Glomerular visceral epithelial cell (primary cell): ENCODE results near the gene LCN2.
A peak's percentile ranks its signal among the peaks of the same experiment; 100 is the strongest.
"Not testable (repeated sequence)": the region's sequence is repeated elsewhere in the genome, so short reads cannot be mapped to it uniquely, and the experiment has no call there.

Experiments
- DNase-seq: peaks from one replicate; pipeline ENCODE4 v3.0.0-alpha.2; 2016; ENCODE audit errors: extremely low spot score

The LCN2 gene

GRCh38 chr9:128149001-128149701, at the start of gene LCN2:
Gene LCN2, plus strand, starts transcription at chr9:128149453. Its CDS starts 73 bp downstream, at chr9:128149526.
- DNase-seq, result peak; percentile 82

GRCh38 chr9:128099932-128100491, 49.2 kb upstream of the LCN2 start:
- DNase-seq, result no peak

- no peak for DNase-seq
Measured at GRCh38 chr9:128100581-128100980, 48.7 kb upstream of the LCN2 start.

GRCh38 chr9:128101231-128101661, 48.0 kb upstream of the LCN2 start:
- peak; percentile 48 for DNase-seq

DNA sequence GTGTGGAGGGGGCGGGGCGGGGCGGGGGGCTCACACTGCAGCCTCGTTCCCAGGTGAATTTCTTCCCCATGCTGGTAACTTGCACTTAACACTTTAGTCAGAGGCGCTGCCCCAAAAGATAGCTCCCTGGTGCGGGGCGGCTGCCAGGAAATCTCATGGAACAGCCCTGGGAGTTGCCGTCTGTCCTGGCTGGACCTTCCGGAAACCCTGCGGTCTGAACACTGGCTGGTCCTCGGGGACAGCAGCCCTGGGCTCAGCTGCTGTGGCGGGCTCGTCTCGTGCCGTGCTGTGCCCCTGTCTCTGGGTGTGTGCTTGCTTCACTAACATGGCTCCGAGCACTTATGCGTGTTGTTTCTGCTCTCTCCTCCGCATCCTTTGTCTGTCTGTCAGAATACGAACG, 47.6 kb upstream of the LCN2 start:
- no peak for DNase-seq

GRCh38 chr9:128102196-128102595, 47.1 kb upstream of the LCN2 start:
- no peak for DNase-seq

DNA sequence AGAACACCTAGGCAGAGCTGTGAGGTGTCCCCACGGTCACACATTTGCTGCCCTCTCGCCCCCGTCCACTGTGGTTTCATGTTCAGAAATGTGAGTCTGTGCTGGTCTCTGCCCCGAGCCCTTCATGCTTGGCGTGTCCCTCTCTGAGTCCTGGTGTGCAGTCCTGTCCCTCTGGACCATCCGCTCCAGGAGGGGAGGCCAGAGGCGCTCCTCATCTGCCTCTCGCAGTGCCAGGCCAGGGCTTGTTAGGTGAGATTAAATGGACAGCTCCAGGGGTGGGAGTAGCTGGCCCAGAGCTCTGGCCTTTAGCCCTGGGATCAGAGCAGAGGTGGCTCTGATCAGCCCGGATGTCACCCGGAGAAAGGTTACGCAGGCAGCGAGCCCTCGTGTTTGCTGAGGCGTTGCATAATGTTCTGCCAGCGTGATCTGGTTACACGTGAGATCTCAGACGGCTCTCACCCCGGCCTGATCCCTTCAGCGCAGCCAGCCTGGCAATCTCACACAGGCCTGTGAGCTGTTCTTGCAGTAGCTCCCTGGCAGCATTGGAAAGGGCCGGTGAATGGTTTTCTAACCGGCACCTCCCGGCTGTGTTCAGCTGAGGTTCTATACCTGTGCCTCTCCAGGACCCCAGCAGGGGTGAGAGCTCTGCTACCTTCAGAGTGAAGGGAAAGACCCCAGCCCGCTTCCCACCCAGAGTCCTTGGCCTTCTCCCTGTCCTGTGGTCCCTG, 46.2 kb upstream of the LCN2 start:
- DNase-seq, result no peak

DNA sequence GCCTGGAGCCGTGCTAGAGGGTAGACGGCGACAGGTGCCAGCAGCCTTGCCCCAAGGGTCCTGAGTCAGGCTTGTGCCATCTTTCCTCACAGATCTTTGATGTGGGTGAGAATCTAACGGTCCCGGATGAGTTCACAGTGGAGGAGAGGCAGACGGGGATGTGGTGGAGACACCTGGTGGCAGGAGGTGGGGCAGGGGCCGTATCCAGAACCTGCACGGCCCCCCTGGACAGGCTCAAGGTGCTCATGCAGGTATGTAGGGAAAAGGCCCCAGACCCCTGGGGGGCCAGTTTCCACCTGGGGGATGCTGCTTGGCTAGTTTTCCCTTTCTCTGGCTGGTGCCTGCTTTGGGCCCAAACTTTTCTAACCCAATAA, 45.7 kb upstream of the LCN2 start:
- DNase-seq, result no peak

DNA sequence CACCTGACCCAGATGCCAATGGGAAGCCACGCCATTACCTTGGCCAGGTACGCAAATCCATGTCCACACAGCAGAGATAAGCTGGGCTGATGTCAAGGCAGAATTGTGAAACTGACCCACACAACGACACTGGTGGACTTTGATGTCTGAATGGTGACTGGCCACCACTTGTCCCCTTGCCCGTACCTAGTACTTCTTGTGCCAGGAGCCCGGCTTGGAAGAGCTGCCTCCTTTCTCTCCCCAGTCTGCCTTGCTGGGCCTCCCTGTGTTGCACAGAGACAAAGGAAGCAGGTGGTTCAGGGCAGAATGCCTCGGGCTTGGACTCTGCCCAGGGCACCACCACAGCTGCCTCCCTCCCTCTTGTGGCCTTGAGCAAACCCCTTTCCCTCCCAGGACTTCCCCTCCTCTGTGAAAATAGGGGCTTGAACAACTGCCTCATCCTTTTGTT, 45.1 kb upstream of the LCN2 start:
- peak; percentile 35 for DNase-seq

DNA sequence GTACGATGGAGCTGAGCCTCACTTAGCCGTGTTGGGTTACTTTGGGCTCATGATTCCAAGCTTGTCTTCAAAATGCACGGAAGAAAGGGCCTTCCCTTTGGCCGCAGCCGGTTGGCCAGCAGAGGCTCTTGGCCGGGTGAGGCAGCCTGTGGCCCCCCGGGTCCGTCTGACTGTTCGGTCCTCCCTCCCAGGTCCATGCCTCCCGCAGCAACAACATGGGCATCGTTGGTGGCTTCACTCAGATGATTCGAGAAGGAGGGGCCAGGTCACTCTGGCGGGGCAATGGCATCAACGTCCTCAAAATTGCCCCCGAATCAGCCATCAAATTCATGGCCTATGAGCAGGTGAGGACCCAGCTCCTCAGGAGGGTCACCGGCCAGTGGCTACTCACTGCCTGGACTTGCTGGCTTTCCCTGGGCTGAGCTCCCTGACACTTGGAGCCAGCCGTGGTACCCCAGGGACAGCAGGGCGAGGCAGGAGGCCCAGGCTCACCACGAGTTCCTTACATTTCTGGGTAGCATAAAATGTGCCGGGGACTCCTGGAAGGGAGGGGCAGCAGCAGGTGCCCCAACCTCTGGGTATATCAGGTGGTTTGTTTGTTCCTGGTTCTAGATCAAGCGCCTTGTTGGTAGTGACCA, 43.6 kb upstream of the LCN2 start:
- DNase-seq, result no peak

GRCh38 chr9:128106181-128106939, 42.9 kb upstream of the LCN2 start:
- no peak for DNase-seq

DNA sequence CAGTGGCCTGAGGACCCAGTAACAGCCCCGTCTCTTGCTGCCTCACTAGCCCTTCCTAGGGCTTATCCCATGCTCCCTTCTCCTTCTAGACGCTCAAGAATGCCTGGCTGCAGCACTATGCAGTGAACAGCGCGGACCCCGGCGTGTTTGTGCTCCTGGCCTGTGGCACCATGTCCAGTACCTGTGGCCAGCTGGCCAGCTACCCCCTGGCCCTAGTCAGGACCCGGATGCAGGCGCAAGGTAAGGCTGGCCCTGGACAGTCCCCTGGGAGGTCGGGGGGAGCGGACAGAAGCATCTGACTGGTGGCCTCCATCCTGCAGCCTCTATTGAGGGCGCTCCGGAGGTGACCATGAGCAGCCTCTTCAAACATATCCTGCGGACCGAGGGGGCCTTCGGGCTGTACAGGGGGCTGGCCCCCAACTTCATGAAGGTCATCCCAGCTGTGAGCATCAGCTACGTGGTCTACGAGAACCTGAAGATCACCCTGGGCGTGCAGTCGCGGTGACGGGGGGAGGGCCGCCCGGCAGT, 42.2 kb upstream of the LCN2 start:
- DNase-seq, result no peak

DNA sequence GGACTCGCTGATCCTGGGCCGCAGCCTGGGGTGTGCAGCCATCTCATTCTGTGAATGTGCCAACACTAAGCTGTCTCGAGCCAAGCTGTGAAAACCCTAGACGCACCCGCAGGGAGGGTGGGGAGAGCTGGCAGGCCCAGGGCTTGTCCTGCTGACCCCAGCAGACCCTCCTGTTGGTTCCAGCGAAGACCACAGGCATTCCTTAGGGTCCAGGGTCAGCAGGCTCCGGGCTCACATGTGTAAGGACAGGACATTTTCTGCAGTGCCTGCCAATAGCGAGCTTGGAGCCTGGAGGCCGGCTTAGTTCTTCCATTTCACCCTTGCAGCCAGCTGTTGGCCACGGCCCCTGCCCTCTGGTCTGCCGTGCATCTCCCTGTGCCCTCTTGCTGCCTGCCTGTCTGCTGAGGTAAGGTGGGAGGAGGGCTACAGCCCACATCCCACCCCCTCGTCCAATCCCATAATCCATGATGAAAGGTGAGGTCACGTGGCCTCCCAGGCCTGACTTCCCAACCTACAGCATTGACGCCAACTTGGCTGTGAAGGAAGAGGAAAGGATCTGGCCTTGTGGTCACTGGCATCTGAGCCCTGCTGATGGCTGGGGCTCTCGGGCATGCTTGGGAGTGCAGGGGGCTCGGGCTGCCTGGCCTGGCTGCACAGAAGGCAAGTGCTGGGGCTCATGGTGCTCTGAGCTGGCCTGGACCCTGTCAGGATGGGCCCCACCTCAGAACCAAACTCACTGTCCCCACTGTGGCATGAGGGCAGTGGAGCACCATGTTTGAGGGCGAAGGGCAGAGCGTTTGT, 41.6 kb upstream of the LCN2 start:
- no peak for DNase-seq

- no peak for DNase-seq
Measured at GRCh38 chr9:128108269-128109049, 40.8 kb upstream of the LCN2 start.

DNA sequence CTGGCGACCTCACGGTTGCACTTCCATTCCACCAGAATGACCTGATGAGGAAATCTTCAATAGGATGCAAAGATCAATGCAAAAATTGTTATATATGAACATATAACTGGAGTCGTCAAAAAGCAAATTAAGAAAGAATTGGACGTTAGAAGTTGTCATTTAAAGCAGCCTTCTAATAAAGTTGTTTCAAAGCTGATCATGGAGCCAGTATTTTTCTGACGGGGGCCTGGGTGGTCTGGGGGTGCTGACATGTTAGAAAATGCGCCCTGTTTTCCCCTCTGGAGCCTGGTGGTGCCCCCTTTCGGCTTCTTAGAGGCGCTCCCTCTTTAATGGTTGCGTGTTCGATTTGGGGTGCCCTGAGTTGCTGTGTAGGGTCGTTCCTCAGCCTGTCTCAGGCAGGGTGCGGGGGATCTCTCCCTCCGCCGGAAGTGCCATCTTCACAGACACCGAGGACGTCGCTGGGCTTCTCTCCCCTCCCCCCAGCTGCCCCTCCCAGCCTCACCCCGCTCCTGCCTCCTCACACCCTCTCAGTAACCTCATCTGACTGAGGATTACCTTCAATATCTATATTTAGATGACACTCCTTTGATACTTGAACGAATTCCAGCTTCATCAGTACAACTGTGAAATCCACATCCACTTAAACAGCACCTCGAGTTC, 40.1 kb upstream of the LCN2 start:
- DNase-seq, result no peak

GRCh38 chr9:128111726-128112125, 37.5 kb upstream of the LCN2 start:
- not testable (repeated sequence) for DNase-seq

GRCh38 chr9:128113526-128114325, 35.5 kb upstream of the LCN2 start:
- DNase-seq, result no peak
